Calu3 (cell line): Measurements from ENCODE around the gene ST8SIA2. TPM values are rescaled to one million over a fixed set of nuclear protein-coding genes. Genes with fewer than 3 reads are reported as not detected.

Experiments used
- BruUV-seq: library from RNA; stranded (reverse); fragments of 400-500 nt; replicated peaks from 2 replicates; lab custom pipeline; 2021; lab: Mats Ljungman, UMichigan
- CTCF ChIA-PET: fragments of 300-600 bp; sonication (Branson Sonifier 250); formaldehyde crosslinking; loops from one replicate; lab custom pipeline; 2022; ENCODE audit warnings: antibody characterized with exemption; lab: Charles Lee
- DNase-seq: peaks from one replicate; pipeline ENCODE4 v3.0.0; 2022
- H3K27ac Mint-ChIP-seq: one replicate; pipeline ENCODE4 v1.8.0; 2022; ENCODE audit warnings: mixed read lengths; ENCODE audit not compliant: unreplicated experiment
- H3K27me3 Mint-ChIP-seq: one replicate; pipeline ENCODE4 v1.8.0; 2022; ENCODE audit warnings: mixed read lengths; ENCODE audit not compliant: unreplicated experiment
- H3K36me3 Mint-ChIP-seq: one replicate; pipeline ENCODE4 v1.8.0; 2022; ENCODE audit warnings: mild to moderate bottlenecking, moderate library complexity, mixed read lengths; ENCODE audit not compliant: insufficient read depth, unreplicated experiment
- H3K4me1 Mint-ChIP-seq: one replicate; pipeline ENCODE4 v1.8.0; 2022; ENCODE audit warnings: mild to moderate bottlenecking, low read depth, mixed read lengths; ENCODE audit not compliant: unreplicated experiment
- H3K4me3 Mint-ChIP-seq: one replicate; pipeline ENCODE4 v1.8.0; 2022; ENCODE audit warnings: mild to moderate bottlenecking, low read depth, moderate library complexity, mixed read lengths; ENCODE audit not compliant: unreplicated experiment
- H3K9me3 Mint-ChIP-seq: one replicate; pipeline ENCODE4 v1.8.0; 2022; ENCODE audit warnings: low read depth, mixed read lengths; ENCODE audit not compliant: unreplicated experiment
- intact Hi-C: fragments of 100-400 bp; cut with micrococcal nuclease; formaldehyde crosslinking; loops from one replicate; pipeline ENCODE4 v1.10.0; 2022; ENCODE audit not compliant: unreplicated experiment
- total RNA-seq: library from RNA; stranded (reverse); gene quantifications from 2 replicates; pipeline ENCODE4 v1.2.3, GENCODE V29; 2022
- TF ChIP-seq, protein P1 (sequence below): fragments of 200-600 bp; IDR thresholded peaks from one replicate; pipeline ENCODE4 v1.8.0; 2022; ENCODE audit warnings: antibody characterized with exemption; ENCODE audit not compliant: unreplicated experiment

The ST8SIA2 gene
- total RNA-seq, 1 experiment from 2014 or later = not detected

DNA sequence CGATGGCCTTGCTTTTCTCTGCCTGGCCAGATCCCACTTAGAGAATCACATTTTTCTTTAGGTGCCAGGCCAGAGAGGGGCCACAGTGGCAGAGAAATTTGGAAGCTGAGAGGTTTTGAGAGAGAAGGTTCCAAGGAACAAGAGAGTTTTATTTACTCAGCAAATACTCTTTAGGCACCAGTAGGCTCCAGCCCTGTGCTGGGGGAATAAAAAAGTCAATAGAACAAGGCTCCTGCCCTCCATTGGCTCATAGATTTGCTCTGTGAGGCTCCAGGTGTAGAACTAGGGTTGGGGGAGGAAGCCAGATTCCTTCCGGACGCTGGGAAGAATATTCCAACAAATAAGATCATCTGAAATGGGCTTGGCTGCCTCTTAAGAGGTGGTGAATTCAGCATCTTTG is 59.9 kb downstream of the ST8SIA2 start:
- Mint-ChIP-seq H3K4me1 (no peaks in the 10 kb centered on the region), H3K36me3 (no peaks in the 10 kb centered on the region), H3K9me3 (no peaks in the 10 kb centered on the region), H3K4me3 (no peak overlapping the region), H3K27me3 (no peaks in the 10 kb centered on the region), H3K27ac (no peak overlapping the region)
- BruUV-seq = no TSS peak
- intact Hi-C loops = no loop called here
- DNase-seq = no peak
- TF ChIP-seq, protein P1, sequence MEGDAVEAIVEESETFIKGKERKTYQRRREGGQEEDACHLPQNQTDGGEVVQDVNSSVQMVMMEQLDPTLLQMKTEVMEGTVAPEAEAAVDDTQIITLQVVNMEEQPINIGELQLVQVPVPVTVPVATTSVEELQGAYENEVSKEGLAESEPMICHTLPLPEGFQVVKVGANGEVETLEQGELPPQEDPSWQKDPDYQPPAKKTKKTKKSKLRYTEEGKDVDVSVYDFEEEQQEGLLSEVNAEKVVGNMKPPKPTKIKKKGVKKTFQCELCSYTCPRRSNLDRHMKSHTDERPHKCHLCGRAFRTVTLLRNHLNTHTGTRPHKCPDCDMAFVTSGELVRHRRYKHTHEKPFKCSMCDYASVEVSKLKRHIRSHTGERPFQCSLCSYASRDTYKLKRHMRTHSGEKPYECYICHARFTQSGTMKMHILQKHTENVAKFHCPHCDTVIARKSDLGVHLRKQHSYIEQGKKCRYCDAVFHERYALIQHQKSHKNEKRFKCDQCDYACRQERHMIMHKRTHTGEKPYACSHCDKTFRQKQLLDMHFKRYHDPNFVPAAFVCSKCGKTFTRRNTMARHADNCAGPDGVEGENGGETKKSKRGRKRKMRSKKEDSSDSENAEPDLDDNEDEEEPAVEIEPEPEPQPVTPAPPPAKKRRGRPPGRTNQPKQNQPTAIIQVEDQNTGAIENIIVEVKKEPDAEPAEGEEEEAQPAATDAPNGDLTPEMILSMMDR = no peak
- CTCF ChIA-PET = no interaction called here

DNA sequence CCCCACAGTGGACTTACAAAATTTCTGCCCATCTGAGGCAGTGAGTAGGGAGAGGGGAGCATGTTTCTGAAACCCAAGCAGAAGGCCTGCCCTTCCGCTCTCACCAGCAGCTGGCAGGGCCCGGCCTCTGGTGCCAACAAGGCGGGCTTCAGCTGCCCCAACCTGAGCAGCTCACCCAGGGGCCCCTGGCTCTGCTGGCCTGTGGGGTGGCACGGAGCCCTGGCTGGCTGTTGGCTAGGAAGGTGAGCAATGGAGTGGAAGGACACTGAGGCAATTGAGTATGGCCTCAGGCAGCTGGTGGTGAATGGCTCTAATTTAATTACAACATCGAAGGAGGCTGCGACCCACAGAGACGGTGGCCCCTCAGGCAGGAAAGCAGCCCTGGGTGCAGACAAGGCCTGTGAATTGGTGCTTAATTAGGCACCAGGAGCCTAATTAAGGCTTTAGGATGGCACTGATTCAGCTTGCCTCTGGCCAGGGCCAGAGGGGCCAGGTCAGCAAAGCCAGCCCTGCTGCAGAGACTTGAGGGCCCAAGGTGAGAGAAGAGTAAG is 60.9 kb downstream of the ST8SIA2 start:
- H3K36me3 Mint-ChIP-seq = no peaks in the 10 kb centered on the region
- H3K27ac Mint-ChIP-seq = no peak overlapping the region
- DNase-seq = no peak
- TF ChIP-seq, protein P1 = no peak
- H3K27me3 Mint-ChIP-seq = no peaks in the 10 kb centered on the region
- CTCF ChIA-PET = no interaction called here
- H3K9me3 Mint-ChIP-seq = no peaks in the 10 kb centered on the region
- BruUV-seq = no TSS peak
- no peak overlapping the region for H3K4me3 Mint-ChIP-seq
- intact Hi-C loops = no loop called here
- H3K4me1 Mint-ChIP-seq = no peaks in the 10 kb centered on the region

DNA sequence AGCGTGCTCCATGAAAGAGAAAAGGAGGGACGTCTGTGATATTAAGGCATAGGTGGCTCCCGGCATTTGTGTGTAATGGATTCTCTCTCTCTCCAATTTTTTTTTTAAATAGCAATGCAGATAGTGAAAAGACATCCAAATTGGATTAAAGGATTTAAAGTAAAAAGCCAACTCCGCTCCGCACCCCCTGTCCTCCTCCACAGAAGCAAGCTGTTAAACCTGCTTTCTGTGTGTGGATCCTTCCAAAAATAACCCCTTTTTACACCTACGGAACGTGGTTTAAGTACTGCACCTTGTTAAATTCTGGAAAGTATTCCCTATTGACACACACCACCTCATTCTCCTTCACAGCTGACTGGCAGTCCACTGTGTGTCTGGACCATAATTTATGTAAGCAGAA is 61.6 kb downstream of the ST8SIA2 start:
- H3K9me3 Mint-ChIP-seq = no peaks in the 10 kb centered on the region
- H3K4me1 Mint-ChIP-seq = no peaks in the 10 kb centered on the region
- H3K4me3 Mint-ChIP-seq = no peak overlapping the region
- CTCF ChIA-PET = no interaction called here
- no peaks in the 10 kb centered on the region for H3K27me3 Mint-ChIP-seq
- intact Hi-C loops = no loop called here
- H3K36me3 Mint-ChIP-seq = no peaks in the 10 kb centered on the region
- no peak for DNase-seq
- BruUV-seq = no TSS peak
- H3K27ac Mint-ChIP-seq = no peak overlapping the region
- TF ChIP-seq, protein P1 = no peak

DNA sequence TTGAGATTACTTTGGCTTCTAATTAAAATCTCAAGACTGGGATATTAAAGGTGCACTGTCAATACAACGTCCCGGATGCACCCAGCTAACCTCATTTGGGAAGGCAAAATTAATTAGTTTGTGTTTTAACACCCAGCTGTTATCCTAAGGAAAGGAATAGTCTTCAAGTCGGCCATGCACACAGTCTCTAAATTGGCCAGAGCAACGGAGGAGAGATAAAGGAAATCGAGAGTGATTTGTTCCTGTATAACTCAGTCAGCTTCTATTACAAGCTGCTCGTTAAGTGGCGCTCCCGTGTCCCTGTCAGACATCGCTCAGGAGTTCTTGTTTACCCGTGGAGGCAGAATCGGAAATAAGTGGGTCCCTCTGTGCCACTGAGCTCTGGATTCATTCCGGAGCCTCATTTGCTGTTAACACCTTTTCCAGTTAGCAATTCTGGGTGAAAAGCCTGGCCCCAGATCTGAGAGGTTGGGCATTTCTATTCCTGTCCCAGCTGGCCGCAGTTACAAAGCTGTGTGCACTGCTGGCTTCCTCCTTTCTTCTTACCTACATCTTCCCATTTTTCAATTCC is 63.9 kb downstream of the ST8SIA2 start:
- no TSS peak for BruUV-seq
- Mint-ChIP-seq H3K36me3 (no peaks in the 10 kb centered on the region), H3K27me3 (no peaks in the 10 kb centered on the region), H3K4me3 (no peak overlapping the region), H3K27ac (no peak overlapping the region), H3K9me3 (no peaks in the 10 kb centered on the region), H3K4me1 (no peaks in the 10 kb centered on the region)
- TF ChIP-seq, protein P1 = no peak
- intact Hi-C loops = no loop called here
- CTCF ChIA-PET = no interaction called here
- no peak for DNase-seq
